Subcutaneous adipose tissue (tissue), 4 donors: ENCODE data around the gene MBNL2. TPM values are rescaled to one million over a fixed set of nuclear protein-coding genes. Genes with fewer than 3 reads are reported as not detected.

ENCODE experiments used
- CTCF ChIP-seq: fragments of 450-650 bp; IDR thresholded peaks from one replicate; pipeline ENCODE4 v1.5.1; 2016; ENCODE audit warnings: low read depth, mild to moderate bottlenecking, control low read depth, antibody characterized with exemption, moderate library complexity
- total RNA-seq, 4 donors: library from RNA; depleted of rRNA; stranded (reverse); fragments of >200 nt; gene quantifications; one replicate each; pipeline ENCODE4 v1.1.0, GENCODE V29; 2016

The MBNL2 gene
- total RNA-seq, 4 donors from 2014 or later, result 83.9 to 141 (median 91.2) TPM

GRCh38 chr13:97226788-97227627 lies 4.9 kb downstream of the MBNL2 start:
- TF ChIP-seq CTCF, result no peak

GRCh38 chr13:97228850-97229521 lies 6.9 kb downstream of the MBNL2 start:
- TF ChIP-seq CTCF, result no peak

- no peak for TF ChIP-seq CTCF
Measured at GRCh38 chr13:97229699-97230098, 7.6 kb downstream of the MBNL2 start.

- TF ChIP-seq CTCF, result no peak
Measured at GRCh38 chr13:97231118-97231828, 9.1 kb downstream of the MBNL2 start.

- TF ChIP-seq CTCF, result no peak
Measured at GRCh38 chr13:97231829-97232196, 9.7 kb downstream of the MBNL2 start.

GRCh38 chr13:97233499-97233898 lies 11.4 kb downstream of the MBNL2 start:
- no peak for TF ChIP-seq CTCF

GRCh38 chr13:97234236-97234635 lies 12.1 kb downstream of the MBNL2 start:
- TF ChIP-seq CTCF, result no peak
